CD14-positive monocyte (primary cell): ENCODE results near the gene MRPL9. TPM values are rescaled to one million over a fixed set of nuclear protein-coding genes. Genes with fewer than 3 reads are reported as not detected.

Source experiments
- DNase-seq, 3 donors: peaks; one replicate each; pipeline ENCODE4 v3.0.0-alpha.2; 2011 to 2022
- H2AFZ ChIP-seq: 2 replicates; pipeline ENCODE4 v1.6.0; 2012; ENCODE audit warnings: mild to moderate bottlenecking, low read depth, low read length, inconsistent platforms; ENCODE audit not compliant: insufficient read depth, poor library complexity, severe bottlenecking
- H3K27ac ChIP-seq, 2 donors: 1 replicate in 1 of 2; 2 replicates in 1 of 2; pipeline ENCODE4 v1.5.1; 2012 to 2013; ENCODE audit warnings: low read length in 2 of 2, control low read depth in 1 of 2, inconsistent platforms in 1 of 2, low read depth in 1 of 2, mild to moderate bottlenecking in 1 of 2
- H3K27me3 ChIP-seq, 2 donors: one replicate each; pipeline versions ENCODE4 v1.6.0 to v1.6.1; 2011 to 2013; ENCODE audit warnings: low read length in 2 of 2; ENCODE audit not compliant: control insufficient read depth in 2 of 2, insufficient read depth in 2 of 2
- H3K36me3 ChIP-seq, 2 donors: replicated peaks in 1 of 2; 1 replicate in 1 of 2; 2 replicates in 1 of 2; pipeline versions ENCODE4 v1.5.1 to v1.6.1; 2012 to 2013; ENCODE audit warnings: low read length in 2 of 2, control low read depth in 1 of 2, inconsistent platforms in 1 of 2, mild to moderate bottlenecking in 1 of 2; ENCODE audit not compliant: insufficient read depth in 2 of 2, control insufficient read depth in 1 of 2
- H3K4me1 ChIP-seq, 2 donors: 1 replicate in 1 of 2; 2 replicates in 1 of 2; pipeline versions ENCODE4 v1.5.1 to v1.6.1; 2012 to 2013; ENCODE audit warnings: low read length in 2 of 2, control low read depth in 1 of 2, inconsistent platforms in 1 of 2, mild to moderate bottlenecking in 1 of 2, moderate library complexity in 1 of 2; ENCODE audit not compliant: insufficient read depth in 2 of 2, control insufficient read depth in 1 of 2
- H3K4me2 ChIP-seq: replicated peaks from 2 replicates; pipeline ENCODE3; 2012; ENCODE audit warnings: low read length, moderate library complexity, mild to moderate bottlenecking; ENCODE audit not compliant: poor library complexity, severe bottlenecking; ENCODE audit errors: extremely low read depth
- H3K4me3 ChIP-seq, 3 experiments: fragments of 200-600 bp in 1 of 3; sonication (generic) in 1 of 3; replicated peaks in 1 of 3; 1 replicate in 2 of 3; 2 replicates in 1 of 3; pipeline ENCODE4 v1.5.1; 2011 to 2013; ENCODE audit warnings: low read length in 3 of 3, mild to moderate bottlenecking in 3 of 3, control low read depth in 2 of 3, low read depth in 2 of 3, inconsistent platforms in 1 of 3, moderate library complexity in 1 of 3
- H3K79me2 ChIP-seq: 2 replicates; pipeline ENCODE4 v1.6.0; 2012; ENCODE audit warnings: mild to moderate bottlenecking, control low read depth, inconsistent platforms, low read length, moderate library complexity; ENCODE audit not compliant: insufficient read depth
- H3K9ac ChIP-seq: 2 replicates; pipeline ENCODE4 v1.6.0; 2017; ENCODE audit warnings: low read length, mild to moderate bottlenecking; ENCODE audit not compliant: insufficient read depth, poor library complexity, severe bottlenecking
- H3K9me3 ChIP-seq, 2 donors: replicated peaks in 1 of 2; 1 replicate in 1 of 2; 2 replicates in 1 of 2; pipeline versions ENCODE4 v1.5.1 to v1.6.1; 2012 to 2013; ENCODE audit warnings: low read length in 2 of 2, control low read depth in 1 of 2; ENCODE audit not compliant: control insufficient read depth in 1 of 2, insufficient read depth in 1 of 2
- H4K20me1 ChIP-seq: 2 replicates; pipeline ENCODE4 v1.6.0; 2012; ENCODE audit warnings: mild to moderate bottlenecking, low read length, control low read depth, moderate library complexity; ENCODE audit not compliant: insufficient read depth
- H3K27ac Mint-ChIP-seq, 7 donors: one replicate each; pipeline ENCODE4 v1.8.0; 2020; ENCODE audit warnings: mild to moderate bottlenecking in 7 of 7, mixed read lengths in 7 of 7, moderate library complexity in 6 of 7, inconsistent platforms in 2 of 7
- H3K27me3 Mint-ChIP-seq, 3 donors: one replicate each; pipeline ENCODE4 v1.8.0; 2021 to 2022; ENCODE audit warnings: low read depth in 3 of 3, mild to moderate bottlenecking in 3 of 3, mixed read lengths in 3 of 3, moderate library complexity in 3 of 3, inconsistent platforms in 1 of 3
- H3K36me3 Mint-ChIP-seq, 2 donors: one replicate each; pipeline ENCODE4 v1.8.0; 2020; ENCODE audit warnings: mixed read lengths in 2 of 2, inconsistent platforms in 1 of 2, mild to moderate bottlenecking in 1 of 2
- H3K4me1 Mint-ChIP-seq: one replicate; pipeline ENCODE4 v1.8.0; 2020; ENCODE audit warnings: mild to moderate bottlenecking, mixed read lengths
- H3K4me3 Mint-ChIP-seq, 2 donors: one replicate each; pipeline ENCODE4 v1.8.0; 2020; ENCODE audit warnings: mild to moderate bottlenecking in 2 of 2, mixed read lengths in 2 of 2, moderate library complexity in 1 of 2
- H3K9me3 Mint-ChIP-seq, 7 donors: one replicate each; pipeline ENCODE4 v1.8.0; 2020 to 2022; ENCODE audit warnings: mixed read lengths in 7 of 7, mild to moderate bottlenecking in 6 of 7, moderate library complexity in 6 of 7, inconsistent platforms in 2 of 7
- WGBS: methylation state at CpG from one replicate; pipeline ENCODE4 v1.1.5; 2013; ENCODE audit warnings: missing lambda C conversion rate; ENCODE audit not compliant: insufficient coverage; 5-methylcytosine and 5-hydroxymethylcytosine counted together
- intact Hi-C, 2 donors: fragments of 100-400 bp; cut with micrococcal nuclease; formaldehyde crosslinking; loops; one replicate each; pipeline versions ENCODE4 v1.15.0 to v1.15.1; 2023
- polyA plus RNA-seq, 3 donors: library from polyadenylated mRNA; depleted of rRNA in 1 of 3; unstranded in 2 of 3; stranded (reverse) in 1 of 3; fragments of 300-500 nt in 2 of 3; fragments of >200 nt in 1 of 3; fragmentation: Illumina TruSeq in 2 of 3; gene quantifications; 1 replicate in 2 of 3; 2 replicates in 1 of 3; pipeline ENCODE4 v1.2.3, GENCODE V29; 2012 to 2021
- TF ChIP-seq, protein P1 (sequence below): fragments of 200-600 bp; IDR thresholded peaks from one replicate; pipeline ENCODE4 v1.8.0; 2022; ENCODE audit warnings: antibody characterized with exemption, mild to moderate bottlenecking

MRPL9 gene
- polyA plus RNA-seq, 3 donors, result 25.6 to 56.6 (median 56.4) TPM

DNA sequence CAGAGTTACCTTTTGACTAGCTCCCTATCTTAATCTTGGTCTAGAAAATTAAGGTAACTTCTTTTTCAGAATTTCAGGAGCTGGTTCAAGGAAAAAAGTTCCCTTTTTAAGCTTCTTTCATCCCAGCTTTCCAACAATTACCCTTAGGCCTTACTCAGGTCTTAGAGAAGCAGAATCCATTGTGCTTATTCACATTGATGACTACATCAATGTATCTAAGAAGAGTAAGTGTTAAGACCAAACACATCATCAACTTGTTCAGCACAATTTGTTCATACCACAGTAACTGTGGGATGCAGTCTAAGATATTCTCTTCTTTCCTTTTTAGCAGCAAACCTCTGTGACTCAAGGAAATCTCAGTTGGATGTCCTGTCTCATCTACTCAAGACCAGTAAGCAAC, 4.1 kb downstream of the MRPL9 start:
- no peaks in the 10 kb centered on the region for H3K9me3 ChIP-seq
- Mint-ChIP-seq H3K27ac (no peak overlapping the region), H3K4me3 (no peak overlapping the region), H3K27me3 (no peaks in the 10 kb centered on the region), H3K36me3 (peaks cover 37 to 52% of the 10 kb centered on the region in 2 donors), H3K4me1 (peaks cover 23% of the 10 kb centered on the region), H3K9me3 (peaks cover 0 to 2% (median 0%) of the 10 kb centered on the region in 7 donors)
- H3K9ac ChIP-seq, result no peak overlapping the region
- no peaks in the 10 kb centered on the region for H3K27me3 ChIP-seq
- no peaks in the 10 kb centered on the region for H4K20me1 ChIP-seq
- TF ChIP-seq, protein P1, sequence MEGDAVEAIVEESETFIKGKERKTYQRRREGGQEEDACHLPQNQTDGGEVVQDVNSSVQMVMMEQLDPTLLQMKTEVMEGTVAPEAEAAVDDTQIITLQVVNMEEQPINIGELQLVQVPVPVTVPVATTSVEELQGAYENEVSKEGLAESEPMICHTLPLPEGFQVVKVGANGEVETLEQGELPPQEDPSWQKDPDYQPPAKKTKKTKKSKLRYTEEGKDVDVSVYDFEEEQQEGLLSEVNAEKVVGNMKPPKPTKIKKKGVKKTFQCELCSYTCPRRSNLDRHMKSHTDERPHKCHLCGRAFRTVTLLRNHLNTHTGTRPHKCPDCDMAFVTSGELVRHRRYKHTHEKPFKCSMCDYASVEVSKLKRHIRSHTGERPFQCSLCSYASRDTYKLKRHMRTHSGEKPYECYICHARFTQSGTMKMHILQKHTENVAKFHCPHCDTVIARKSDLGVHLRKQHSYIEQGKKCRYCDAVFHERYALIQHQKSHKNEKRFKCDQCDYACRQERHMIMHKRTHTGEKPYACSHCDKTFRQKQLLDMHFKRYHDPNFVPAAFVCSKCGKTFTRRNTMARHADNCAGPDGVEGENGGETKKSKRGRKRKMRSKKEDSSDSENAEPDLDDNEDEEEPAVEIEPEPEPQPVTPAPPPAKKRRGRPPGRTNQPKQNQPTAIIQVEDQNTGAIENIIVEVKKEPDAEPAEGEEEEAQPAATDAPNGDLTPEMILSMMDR, result no peak
- no peak overlapping the region for H3K4me2 ChIP-seq
- H2AFZ ChIP-seq, result no peak overlapping the region
- H3K4me1 ChIP-seq, result peaks cover 15 to 17% of the 10 kb centered on the region in 2 donors
- H3K27ac ChIP-seq, result no peak overlapping the region
- intact Hi-C loops, result no loop called here
- H3K36me3 ChIP-seq, result peaks cover 23 to 45% of the 10 kb centered on the region in 2 donors
- no peaks in the 10 kb centered on the region for H3K79me2 ChIP-seq
- H3K4me3 ChIP-seq, result no peak overlapping the region
- DNase-seq, result no peak

DNA sequence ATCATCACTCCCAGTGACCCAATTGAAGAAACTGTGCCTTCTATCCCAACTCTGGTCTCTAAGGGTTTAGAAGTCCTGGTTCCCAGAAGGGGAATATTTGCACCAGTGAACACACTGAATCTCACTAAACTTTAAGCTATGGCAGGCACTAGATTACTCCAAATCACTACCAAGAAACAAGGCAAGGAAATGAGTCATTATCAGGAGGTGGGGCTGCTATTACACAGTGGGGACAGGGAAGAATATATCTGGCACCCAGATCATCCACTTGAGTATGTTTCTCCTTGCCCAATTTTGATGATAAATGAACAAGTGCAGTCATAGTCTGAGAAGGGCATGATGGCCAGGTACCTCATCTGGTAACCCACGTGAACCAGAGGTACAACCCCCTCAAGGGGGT, 7.0 kb downstream of the MRPL9 start:
- Histone ChIP-seq H3K4me3 (no peak overlapping the region), H3K27me3 (no peaks in the 10 kb centered on the region), H3K9me3 (no peaks in the 10 kb centered on the region), H3K4me2 (no peak overlapping the region), H3K27ac (no peak overlapping the region), H3K9ac (no peak overlapping the region), H3K4me1 (no peaks in the 10 kb centered on the region), H4K20me1 (no peaks in the 10 kb centered on the region), H3K79me2 (no peaks in the 10 kb centered on the region), H3K36me3 (peaks cover 20 to 39% of the 10 kb centered on the region in 2 donors), H2AFZ (no peak overlapping the region)
- intact Hi-C loops, result no loop called here
- DNase-seq, result peak in 1 of 3 donors; percentile 20
- WGBS, result no CpG with 5 or more reads among the region's 1 CpG
- Mint-ChIP-seq H3K4me3 (no peak overlapping the region), H3K4me1 (peaks cover 7% of the 10 kb centered on the region), H3K27me3 (peaks cover 2 to 5% (median 5%) of the 10 kb centered on the region in 3 donors), H3K9me3 (no peaks in the 10 kb centered on the region), H3K36me3 (peaks cover 31 to 45% of the 10 kb centered on the region in 2 donors), H3K27ac (peak overlapping the region in 1 of 7 donors; percentile 39)
- TF ChIP-seq, protein P1, result no peak
